GM18520 (cell line): ENCODE measurements around the gene TTLL9.
"Not testable (repeated sequence)": the region's sequence is repeated elsewhere in the genome, so short reads cannot be mapped to it uniquely, and the experiment has no call there.

Experiments
- ATAC-seq: cut with Tn5 transposase; IDR thresholded peaks from one replicate; pipeline ENCODE4 v1.9.1; 2021; ENCODE audit not compliant: unreplicated experiment

TTLL9 gene

GRCh38 chr20:31916708-31917107, 46.3 kb downstream of the TTLL9 start:
- no peak for ATAC-seq

- not testable (repeated sequence) for ATAC-seq
Observed at GRCh38 chr20:31917962-31918412, 47.6 kb downstream of the TTLL9 start.

- ATAC-seq: no peak
Observed at GRCh38 chr20:31918466-31919105, 48.2 kb downstream of the TTLL9 start.

GRCh38 chr20:31919410-31920155, 49.1 kb downstream of the TTLL9 start:
- ATAC-seq: no peak

GRCh38 chr20:31920275-31920855, 49.9 kb downstream of the TTLL9 start:
- no peak for ATAC-seq

DNA sequence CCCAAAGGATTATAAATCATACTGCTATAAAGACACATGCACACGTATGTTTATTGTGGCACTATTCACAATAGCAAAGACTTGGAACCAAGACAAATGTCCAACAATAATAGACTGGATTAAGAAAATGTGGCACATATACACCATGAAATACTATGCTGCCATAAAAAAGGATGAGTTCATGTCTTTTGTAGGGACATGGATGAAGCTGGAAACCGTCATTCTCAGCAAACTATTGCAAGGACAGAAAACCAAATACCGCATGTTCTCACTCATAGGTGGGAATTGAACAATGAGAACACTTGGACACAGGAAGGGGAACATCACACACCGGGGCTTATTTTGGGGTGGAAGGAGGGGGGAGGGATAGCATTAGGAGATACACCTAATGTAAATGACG, 51.0 kb downstream of the TTLL9 start:
- ATAC-seq: not testable (repeated sequence)

DNA sequence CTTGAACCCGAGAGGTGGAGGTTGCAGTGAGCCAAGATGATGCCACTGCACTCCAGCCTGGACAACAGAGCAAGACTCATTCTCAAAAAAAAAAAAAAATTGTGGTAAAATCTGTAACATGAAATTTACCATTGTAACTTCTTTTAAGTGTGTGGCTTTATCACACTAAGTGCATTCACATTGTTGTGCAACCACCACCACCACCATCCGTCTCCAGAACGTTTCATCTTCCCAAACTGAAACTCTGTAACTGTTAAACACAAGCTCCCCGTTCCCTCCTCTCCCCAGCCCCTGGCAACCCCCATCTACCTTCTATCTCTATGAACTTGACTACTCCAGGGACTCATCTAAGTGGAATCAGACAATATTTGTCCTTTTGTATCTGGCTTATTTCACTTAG, 51.7 kb downstream of the TTLL9 start:
- ATAC-seq: no peak

- no peak for ATAC-seq
Observed at GRCh38 chr20:31922588-31922987, 52.2 kb downstream of the TTLL9 start.

DNA sequence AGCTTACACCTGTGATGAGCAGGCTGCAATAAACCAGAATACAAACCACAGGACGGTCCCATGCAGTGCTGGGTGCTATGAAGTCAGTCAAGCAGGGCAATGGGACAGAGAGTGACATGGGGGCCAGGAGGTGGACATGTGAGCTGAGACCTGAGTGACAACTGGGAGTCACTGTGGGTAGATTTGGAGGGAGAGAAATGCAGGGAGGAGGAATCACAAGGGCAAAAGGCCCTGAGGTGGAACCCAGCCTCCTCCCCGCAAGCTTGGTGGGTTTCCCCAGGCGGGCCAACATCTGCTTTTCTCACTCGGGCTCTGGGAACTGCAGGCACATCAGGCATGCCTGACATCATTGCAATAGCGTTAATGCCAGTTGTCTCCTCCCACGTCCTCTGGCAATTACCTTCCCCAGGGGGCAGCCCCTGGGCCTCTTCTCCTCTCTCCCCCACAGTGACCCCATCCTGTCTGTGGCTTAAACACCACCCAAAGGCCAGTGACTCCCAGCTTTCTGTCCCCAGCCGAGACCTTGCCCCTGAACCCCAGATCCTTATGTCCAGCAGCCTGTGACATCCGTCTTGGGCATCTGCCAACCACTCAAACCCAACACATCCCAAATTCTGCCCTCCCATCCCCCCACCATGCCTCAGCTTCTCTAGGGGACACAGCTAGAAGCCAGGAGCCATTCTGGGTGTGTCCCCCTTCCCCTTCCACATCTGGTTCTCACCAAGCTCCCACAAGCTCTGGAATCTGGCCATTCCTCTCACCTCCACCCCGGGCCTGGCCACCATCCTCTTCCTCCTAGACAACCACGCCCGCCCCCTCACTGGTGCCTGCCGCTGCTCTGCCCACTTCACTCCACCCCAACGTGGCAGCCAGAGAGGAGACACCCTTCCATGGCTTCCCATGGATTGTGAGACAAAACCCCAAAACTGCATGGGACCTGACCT, 53.2 kb downstream of the TTLL9 start:
- peak; percentile 61 for ATAC-seq

DNA sequence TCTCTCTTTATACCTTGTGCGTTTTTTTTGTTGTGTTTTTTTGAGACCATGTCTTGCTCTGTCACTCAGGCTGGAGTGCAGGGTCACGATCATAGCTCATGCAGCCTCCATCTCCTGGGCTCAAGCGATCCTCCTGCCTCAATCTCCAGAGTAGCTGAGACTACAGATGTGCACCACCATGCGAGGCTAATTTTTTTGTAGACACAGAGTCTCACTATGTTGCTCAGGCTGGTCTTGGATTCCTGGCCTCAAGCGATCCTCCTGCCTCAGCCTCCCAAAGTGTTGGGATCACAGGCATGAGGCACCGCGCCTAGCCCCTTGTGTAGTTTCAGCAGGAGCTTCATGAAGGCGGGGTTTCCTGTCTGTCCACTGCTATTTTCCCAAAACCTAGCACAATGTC, 54.1 kb downstream of the TTLL9 start:
- no peak for ATAC-seq

GRCh38 chr20:31925631-31926030, 55.2 kb downstream of the TTLL9 start:
- no peak for ATAC-seq

- no peak for ATAC-seq
Observed at GRCh38 chr20:31926493-31926892, 56.1 kb downstream of the TTLL9 start.

GRCh38 chr20:31927627-31928159, 57.3 kb downstream of the TTLL9 start:
- ATAC-seq: no peak

- ATAC-seq: not testable (repeated sequence)
Observed at GRCh38 chr20:31929631-31930030, 59.2 kb downstream of the TTLL9 start.

GRCh38 chr20:31930779-31931178, 60.3 kb downstream of the TTLL9 start:
- no peak for ATAC-seq

GRCh38 chr20:31933698-31934097, 63.3 kb downstream of the TTLL9 start:
- no peak for ATAC-seq

GRCh38 chr20:31934491-31934890, 64.1 kb downstream of the TTLL9 start:
- no peak for ATAC-seq

- no peak for ATAC-seq
Observed at GRCh38 chr20:31934968-31935764, 64.7 kb downstream of the TTLL9 start.

- no peak for ATAC-seq
Observed at GRCh38 chr20:31936420-31936819, 66.0 kb downstream of the TTLL9 start.

GRCh38 chr20:31937820-31938219, 67.4 kb downstream of the TTLL9 start:
- ATAC-seq: no peak
